Thyroid gland (tissue), 4 donors: ENCODE measurements around the gene NHSL1.

ENCODE experiments used
- POLR2A ChIP-seq, 2 donors: fragments of 450-650 bp; IDR thresholded peaks; one replicate each; pipeline ENCODE4 v1.6.1; 2017; ENCODE audit warnings: antibody characterized with exemption in 2 of 2, mild to moderate bottlenecking in 2 of 2, moderate library complexity in 1 of 2
- TF ChIP-seq, protein P1 (sequence below), 6 experiments: fragments of 200-600 bp in 3 of 6; fragments of 450-650 bp in 3 of 6; sonication (generic) in 3 of 6; IDR thresholded peaks; one replicate each; pipeline ENCODE4 v1.5.1; 2016 to 2019; ENCODE audit warnings: antibody characterized with exemption in 6 of 6, mild to moderate bottlenecking in 2 of 6, inconsistent platforms in 1 of 6, moderate library complexity in 1 of 6

DNA sequence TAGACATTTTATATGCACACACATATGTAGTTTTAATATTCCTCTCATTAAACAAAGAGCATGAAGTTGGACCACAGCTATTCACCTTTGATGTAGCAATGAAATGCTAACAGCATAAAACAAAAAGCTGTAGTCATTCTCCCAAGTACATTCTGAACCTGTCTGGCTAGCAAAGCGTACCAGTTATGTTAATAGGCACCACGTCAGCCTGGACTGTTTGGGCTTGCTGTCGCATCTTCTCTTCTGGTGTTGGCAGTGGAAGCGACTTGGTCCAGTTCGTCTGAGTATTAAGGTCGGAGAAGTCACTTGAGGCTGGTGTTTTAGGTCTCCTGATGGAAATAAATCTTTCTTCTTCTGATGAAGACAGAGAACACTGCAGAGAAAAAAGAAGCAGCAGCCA lies 52.5 kb downstream of the NHSL1 start:
- TF ChIP-seq, protein P1, sequence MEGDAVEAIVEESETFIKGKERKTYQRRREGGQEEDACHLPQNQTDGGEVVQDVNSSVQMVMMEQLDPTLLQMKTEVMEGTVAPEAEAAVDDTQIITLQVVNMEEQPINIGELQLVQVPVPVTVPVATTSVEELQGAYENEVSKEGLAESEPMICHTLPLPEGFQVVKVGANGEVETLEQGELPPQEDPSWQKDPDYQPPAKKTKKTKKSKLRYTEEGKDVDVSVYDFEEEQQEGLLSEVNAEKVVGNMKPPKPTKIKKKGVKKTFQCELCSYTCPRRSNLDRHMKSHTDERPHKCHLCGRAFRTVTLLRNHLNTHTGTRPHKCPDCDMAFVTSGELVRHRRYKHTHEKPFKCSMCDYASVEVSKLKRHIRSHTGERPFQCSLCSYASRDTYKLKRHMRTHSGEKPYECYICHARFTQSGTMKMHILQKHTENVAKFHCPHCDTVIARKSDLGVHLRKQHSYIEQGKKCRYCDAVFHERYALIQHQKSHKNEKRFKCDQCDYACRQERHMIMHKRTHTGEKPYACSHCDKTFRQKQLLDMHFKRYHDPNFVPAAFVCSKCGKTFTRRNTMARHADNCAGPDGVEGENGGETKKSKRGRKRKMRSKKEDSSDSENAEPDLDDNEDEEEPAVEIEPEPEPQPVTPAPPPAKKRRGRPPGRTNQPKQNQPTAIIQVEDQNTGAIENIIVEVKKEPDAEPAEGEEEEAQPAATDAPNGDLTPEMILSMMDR (IDR thresholded peaks at IDR 0.05) = no peak
- TF ChIP-seq POLR2A (IDR thresholded peaks at IDR 0.05) = no peak
